Neural cell (in vitro differentiated cells): ENCODE data around the gene SNAI1.
"Not testable (repeated sequence)": the region's sequence is repeated elsewhere in the genome, so short reads cannot be mapped to it uniquely, and the experiment has no call there.

Source experiments
- CTCF ChIP-seq: fragments of 450-650 bp; IDR thresholded peaks from 2 replicates; pipeline ENCODE4 v1.5.1; 2014; ENCODE audit warnings: antibody characterized with exemption, mild to moderate bottlenecking, moderate library complexity; ENCODE audit not compliant: poor library complexity, severe bottlenecking
- EZH2 ChIP-seq: fragments of 200-600, 300-800 bp; shearing (Covaris generic), sonication (generic); IDR thresholded peaks from 2 replicates; pipeline ENCODE4 v1.6.1; 2014; ENCODE audit warnings: antibody characterized with exemption, low read length, borderline replicate concordance, mild to moderate bottlenecking; ENCODE audit not compliant: insufficient read depth, poor library complexity, severe bottlenecking
- POLR2AphosphoS5 ChIP-seq: IDR thresholded peaks from 2 replicates; pipeline ENCODE4 v1.6.1; 2012
- REST ChIP-seq: IDR thresholded peaks from 2 replicates; pipeline ENCODE4 v1.6.1; 2012; ENCODE audit warnings: borderline replicate concordance
- SMC3 ChIP-seq: fragments of 450-650 bp; conservative IDR thresholded peaks from 2 replicates; pipeline ENCODE4 v1.6.1; 2014; ENCODE audit warnings: antibody characterized with exemption, mild to moderate bottlenecking, moderate library complexity; ENCODE audit not compliant: poor library complexity
- TAF1 ChIP-seq: IDR thresholded peaks from 2 replicates; pipeline ENCODE4 v1.6.1; 2012; ENCODE audit warnings: low read depth

- TF ChIP-seq CTCF, REST, EZH2, TAF1, POLR2AphosphoS5, SMC3: not testable (repeated sequence)
These were observed 5.0 kb upstream of the SNAI1 start for GRCh38 chr20:49977740-49978139.
